Hepatocyte (in vitro differentiated cells): ENCODE measurements around the gene RPS27.

Source experiments
- CTCF ChIP-seq: fragments of 200-600 bp; sonication (generic); IDR thresholded peaks from 2 replicates; pipeline ENCODE4 v1.5.1; 2016; ENCODE audit warnings: antibody characterized with exemption, mild to moderate bottlenecking; ENCODE audit not compliant: poor library complexity
- EZH2 ChIP-seq: fragments of 200-600 bp; sonication (generic); IDR thresholded peaks from 2 replicates; pipeline ENCODE4 v1.6.1; 2016; ENCODE audit warnings: antibody characterized with exemption, mild to moderate bottlenecking, borderline replicate concordance

GRCh38 chr1:153977250-153978240 lies 13.0 kb upstream of the RPS27 start, which contains the start of gene JTB:
- TF ChIP-seq CTCF, result no peak
- TF ChIP-seq EZH2, result no peak
